Right renal cortex interstitium (tissue), 3 donors: Measurements from ENCODE around the gene DSCAML1. TPM values are rescaled to one million over a fixed set of nuclear protein-coding genes. Genes with fewer than 3 reads are reported as not detected.

Experiments
- DNase-seq, 3 donors: peaks; one replicate each; pipeline ENCODE4 v3.0.0-alpha.2; 2013; ENCODE audit warnings: low read depth in 3 of 3, low spot score in 2 of 3
- polyA plus RNA-seq, 3 donors: library from polyadenylated mRNA; unstranded; fragments of 120-200 nt; gene quantifications; one replicate each; pipeline ENCODE4 v1.2.1, GENCODE V29; 2013; ENCODE audit not compliant: insufficient read length in 3 of 3

Gene DSCAML1
- polyA plus RNA-seq, 3 donors, result 1.6 to 2.3 (median 1.6) TPM

DNA sequence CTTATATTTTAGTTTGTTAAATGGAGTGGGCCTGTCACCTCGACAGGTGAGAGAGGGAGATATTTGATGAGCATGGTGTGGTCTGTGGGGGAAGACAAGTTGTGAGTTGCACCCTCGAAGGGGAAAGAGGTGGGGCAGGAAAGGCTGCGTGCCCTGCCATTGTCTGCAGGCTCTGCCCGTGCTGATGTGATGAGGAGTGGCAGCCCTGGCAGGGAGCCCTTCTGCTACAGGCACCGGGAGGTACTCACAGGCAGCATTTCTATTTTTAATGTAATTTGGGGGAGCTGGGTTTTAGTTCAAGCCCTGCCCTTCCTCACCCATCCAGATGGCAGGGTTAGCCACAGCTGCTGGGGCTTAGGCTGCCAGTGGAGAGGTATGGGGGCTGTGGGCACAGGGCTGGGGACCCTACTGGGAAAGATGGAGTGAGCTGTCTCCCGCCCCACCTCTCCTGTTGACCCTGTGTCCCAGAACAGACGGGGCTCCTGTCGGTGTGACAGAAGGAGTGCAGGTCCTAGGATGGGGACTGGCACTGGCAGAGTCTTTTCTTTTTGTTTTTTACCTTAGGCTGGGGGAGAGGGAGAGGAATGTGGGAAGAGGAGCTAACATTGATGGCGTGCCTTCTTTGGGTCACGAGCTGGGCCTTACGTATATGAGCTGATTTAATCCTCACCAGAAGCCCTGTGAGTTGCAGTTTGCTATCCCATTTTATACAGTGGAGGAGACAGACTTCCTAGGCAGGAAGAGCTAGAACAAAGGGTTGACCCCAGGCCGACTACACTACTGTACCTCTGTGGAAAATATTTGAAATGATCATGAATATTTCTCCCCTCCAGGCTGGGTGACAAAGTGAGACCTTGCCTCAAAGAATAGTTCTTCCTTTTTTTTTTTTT is 417.8 kb downstream of the DSCAML1 start:
- DNase-seq, result no peak

Other genes starting within 250 kb of the DSCAML1 start
- 100 to 1,000 TPM; 412 to 491 (median 457) TPM for gene FXYD2, start 27.5 kb upstream of the DSCAML1 start, polyA plus RNA-seq
- 100 to 1,000 TPM; 124 to 140 (median 129) TPM for gene FXYD6, start 79.4 kb upstream of the DSCAML1 start, polyA plus RNA-seq
- under 1 TPM; 0.36 to 0.60 (median 0.48) TPM for gene TMPRSS13, start 132.2 kb upstream of the DSCAML1 start, polyA plus RNA-seq
- 1 to 10 TPM; 2.2 to 2.7 (median 2.4) TPM for gene IL10RA, start 189.2 kb upstream of the DSCAML1 start, polyA plus RNA-seq